GM19468 (cell line): ENCODE measurements around the gene EXOC1.

Experiments used
- ATAC-seq: cut with Tn5 transposase; IDR thresholded peaks from one replicate; pipeline ENCODE4 v1.9.1; 2021; ENCODE audit warnings: mild to moderate bottlenecking, moderate library complexity, moderate number of reproducible peaks; ENCODE audit not compliant: unreplicated experiment; ENCODE audit errors: extremely low read depth

Gene EXOC1

GRCh38 chr4:55941881-55942396 lies 88.5 kb downstream of the EXOC1 start:
- ATAC-seq = no peak

- ATAC-seq = peak; percentile 21
Observed at GRCh38 chr4:55947254-55947882, 93.9 kb downstream of the EXOC1 start.

GRCh38 chr4:55947912-55948725 lies 94.7 kb downstream of the EXOC1 start:
- ATAC-seq = no peak

- peak; percentile 72 for ATAC-seq
Observed at GRCh38 chr4:55948726-55949481, 95.5 kb downstream of the EXOC1 start, which contains the start of gene CEP135. CEP135 (plus strand) TSS chr4:55948945; CDS start chr4:55952131, 3,186 bp downstream.

- no peak for ATAC-seq
Observed at GRCh38 chr4:55949482-55949802, 96.0 kb downstream of the EXOC1 start.

GRCh38 chr4:55951191-55951922 lies 97.9 kb downstream of the EXOC1 start:
- no peak for ATAC-seq
